GM08714 (cell line): ENCODE results near the gene PALM3.

Source experiments
- H3K4me3 ChIP-seq: fragments of 200-500 bp; sonication (Bioruptor generic); 2 replicates; pipeline ENCODE4 v1.5.1; 2014; ENCODE audit warnings: mild to moderate bottlenecking, low read length, inconsistent platforms
- ZNF274 ChIP-seq: IDR thresholded peaks from 2 replicates; pipeline ENCODE4 v1.6.1; 2012; ENCODE audit warnings: mild to moderate bottlenecking, low read depth, low read length

PALM3 gene

DNA sequence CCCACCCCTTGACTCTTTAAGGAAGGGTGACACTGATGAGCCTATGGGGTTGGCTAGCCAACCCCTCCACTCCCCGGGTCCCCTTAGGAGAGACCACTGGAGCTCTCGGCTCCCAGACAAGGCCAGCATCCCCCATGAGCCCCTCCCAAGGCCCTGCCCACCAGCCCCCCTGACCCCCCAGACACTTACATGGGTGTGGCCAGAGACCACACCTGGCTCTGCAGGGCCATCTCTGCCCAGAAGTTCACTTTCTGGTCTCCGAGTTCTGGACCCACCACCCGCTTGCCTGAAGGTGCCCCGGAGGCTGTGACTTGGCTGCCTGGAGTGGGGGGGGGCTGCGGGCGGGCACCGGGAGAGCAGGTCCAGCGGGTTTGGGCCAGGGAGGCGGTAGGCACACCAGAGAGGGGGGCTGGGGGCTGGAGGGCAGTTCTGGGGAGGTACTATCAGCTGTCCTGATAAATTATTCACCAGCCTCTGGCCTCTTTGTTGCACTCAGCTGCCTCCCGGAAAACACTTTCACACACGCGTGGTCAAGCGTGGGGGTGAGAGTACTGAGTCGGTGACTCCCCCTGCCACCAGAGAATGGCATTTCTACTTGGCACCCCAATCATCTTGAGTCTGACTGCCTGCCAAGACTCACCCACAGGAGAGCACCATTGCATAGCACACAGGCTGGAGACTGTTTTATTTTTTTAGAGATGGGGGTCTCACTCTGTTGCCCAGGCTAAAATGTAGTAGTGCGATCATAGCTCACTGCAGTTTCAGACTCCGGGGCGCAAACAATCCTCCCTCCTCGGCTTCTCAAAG, at the start of gene PALM3:
PALM3 (minus strand) TSS at position 326 of the 807 bp plus-strand sequence; CDS start at position 230, 96 bp downstream.
- TF ChIP-seq ZNF274: no peak

GRCh38 chr19:14111486-14111885, 49.6 kb upstream of the PALM3 start:
- no peak overlapping the region for H3K4me3 ChIP-seq
- no peak for TF ChIP-seq ZNF274

More for the DNA sequence above, at the start of gene PALM3:
- H3K4me3 ChIP-seq: no peak within 1 kb of the TSS

DNA sequence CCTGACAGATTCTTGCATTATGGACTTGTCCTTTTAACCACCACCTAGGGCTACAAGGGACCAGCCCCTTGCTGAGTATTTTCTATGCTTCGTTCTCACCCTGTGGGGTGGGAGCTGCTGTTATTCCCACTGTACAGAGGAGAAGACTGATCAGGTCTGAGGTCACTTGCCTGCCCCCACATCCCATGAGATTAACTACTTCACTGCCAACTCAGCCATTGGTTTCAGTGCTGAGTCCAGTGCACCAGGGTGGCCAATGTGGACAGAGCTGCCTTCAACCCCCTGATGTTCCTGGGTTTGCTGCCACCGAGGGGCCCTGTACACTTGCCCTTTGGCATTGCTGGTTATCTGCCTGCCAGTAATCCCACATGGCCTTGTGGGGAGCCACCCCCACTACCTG, 48.8 kb upstream of the PALM3 start:
- H3K4me3 ChIP-seq: no peak overlapping the region
- TF ChIP-seq ZNF274: no peak

GRCh38 chr19:14107581-14108461, 45.9 kb upstream of the PALM3 start:
- H3K4me3 ChIP-seq: no peak overlapping the region
- TF ChIP-seq ZNF274: no peak

GRCh38 chr19:14106840-14107239, 45.0 kb upstream of the PALM3 start:
- TF ChIP-seq ZNF274: no peak
- H3K4me3 ChIP-seq: no peak overlapping the region

- no peak for TF ChIP-seq ZNF274
- H3K4me3 ChIP-seq: no peak overlapping the region
Measured at GRCh38 chr19:14105680-14106079, 43.8 kb upstream of the PALM3 start.

GRCh38 chr19:14103310-14103709, 41.4 kb upstream of the PALM3 start:
- no peak overlapping the region for H3K4me3 ChIP-seq
- TF ChIP-seq ZNF274: no peak

- no peak for TF ChIP-seq ZNF274
- no peak overlapping the region for H3K4me3 ChIP-seq
Measured at GRCh38 chr19:14102756-14103155, 40.9 kb upstream of the PALM3 start.

DNA sequence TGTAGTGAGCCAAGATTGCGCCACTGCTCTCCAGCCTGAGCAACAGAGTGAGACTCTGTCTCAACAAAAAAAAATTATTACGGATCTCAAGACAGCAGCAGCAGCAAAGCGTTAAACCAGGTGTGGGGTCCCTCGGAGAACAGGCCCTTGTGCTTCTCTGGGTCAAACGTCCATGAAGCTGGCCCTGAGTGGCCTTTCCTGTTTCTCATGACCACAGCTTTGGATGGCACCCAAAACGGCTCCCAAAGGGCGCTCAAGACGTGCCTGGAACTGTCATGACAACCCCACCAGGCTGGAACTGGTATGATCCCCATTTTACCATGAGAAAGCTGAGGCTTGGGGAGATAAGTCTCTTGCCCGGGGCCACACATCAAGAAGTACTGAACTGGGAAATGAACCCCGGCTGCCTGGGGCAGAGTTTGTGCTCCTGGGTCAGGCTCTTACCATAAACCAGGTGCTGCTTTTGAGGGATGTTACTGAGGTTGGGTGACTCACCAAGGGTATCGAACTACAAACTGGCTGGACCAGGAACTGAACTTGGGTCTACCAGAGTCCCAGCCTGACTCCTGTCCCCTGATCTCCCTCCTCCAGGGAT, 40.3 kb upstream of the PALM3 start:
- H3K4me3 ChIP-seq: no peak overlapping the region
- no peak for TF ChIP-seq ZNF274

- no peak overlapping the region for H3K4me3 ChIP-seq
- no peak for TF ChIP-seq ZNF274
Measured at GRCh38 chr19:14101003-14101545, 39.2 kb upstream of the PALM3 start.

GRCh38 chr19:14097532-14098151, 35.8 kb upstream of the PALM3 start:
- no peak for TF ChIP-seq ZNF274
- no peak overlapping the region for H3K4me3 ChIP-seq

GRCh38 chr19:14096272-14096992, 34.6 kb upstream of the PALM3 start:
- no peak overlapping the region for H3K4me3 ChIP-seq
- TF ChIP-seq ZNF274: no peak

DNA sequence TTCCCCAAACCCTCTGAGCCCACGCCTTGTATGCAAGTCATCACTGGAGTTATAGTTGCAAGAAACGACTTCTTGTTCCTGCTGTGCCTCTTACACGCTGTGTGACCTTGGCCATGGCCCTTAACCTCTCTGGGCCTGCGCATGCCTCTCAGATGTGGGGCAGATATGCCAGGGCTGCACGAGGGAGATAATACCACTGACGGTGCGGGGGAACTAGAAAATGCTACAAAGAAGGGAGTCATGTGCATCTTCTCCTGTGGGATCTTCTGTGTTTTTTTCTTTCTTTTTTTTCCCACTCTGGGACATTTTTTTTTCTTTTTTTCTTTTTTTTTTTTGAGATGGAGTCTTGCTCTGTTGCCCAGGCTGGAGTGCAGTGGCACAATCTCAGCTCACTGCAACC, 33.0 kb upstream of the PALM3 start:
- H3K4me3 ChIP-seq: no peak overlapping the region
- no peak for TF ChIP-seq ZNF274

DNA sequence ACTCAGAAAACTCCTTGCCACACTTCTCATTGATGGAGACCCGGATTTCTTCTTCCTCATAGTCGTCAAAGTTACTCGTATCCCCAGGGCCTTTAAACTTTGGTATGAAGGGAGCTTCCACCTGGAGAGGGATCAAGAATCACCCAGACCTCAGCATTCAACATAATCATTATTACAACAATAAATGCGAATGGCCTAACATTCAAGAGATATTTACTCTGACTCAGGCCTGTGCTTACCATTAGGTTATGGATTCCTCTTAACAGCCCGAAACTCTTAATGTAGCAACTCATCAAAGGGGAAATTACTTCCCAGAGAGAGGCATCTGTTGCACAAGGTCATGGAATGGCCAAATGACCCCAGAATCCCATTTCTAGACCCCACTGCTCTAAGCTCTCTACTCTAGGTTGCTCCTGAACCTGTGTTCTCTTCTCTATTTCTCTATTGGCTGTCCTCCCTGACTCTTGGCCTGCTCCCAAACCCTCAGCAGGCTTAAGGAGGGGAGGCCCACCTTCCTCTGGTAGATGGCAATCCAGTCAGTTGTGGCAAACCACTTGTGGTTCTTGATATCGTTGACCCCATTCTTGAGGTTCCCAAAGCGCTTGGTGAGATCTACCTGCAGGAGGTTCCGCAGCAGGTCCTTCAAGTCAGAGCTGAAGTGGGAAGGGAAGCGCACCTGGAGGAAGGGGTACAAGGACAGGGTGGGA, 31.4 kb upstream of the PALM3 start:
- H3K4me3 ChIP-seq: no peak overlapping the region
- no peak for TF ChIP-seq ZNF274
